ENCODE results near the gene GPR158.

The GPR158 gene

DNA sequence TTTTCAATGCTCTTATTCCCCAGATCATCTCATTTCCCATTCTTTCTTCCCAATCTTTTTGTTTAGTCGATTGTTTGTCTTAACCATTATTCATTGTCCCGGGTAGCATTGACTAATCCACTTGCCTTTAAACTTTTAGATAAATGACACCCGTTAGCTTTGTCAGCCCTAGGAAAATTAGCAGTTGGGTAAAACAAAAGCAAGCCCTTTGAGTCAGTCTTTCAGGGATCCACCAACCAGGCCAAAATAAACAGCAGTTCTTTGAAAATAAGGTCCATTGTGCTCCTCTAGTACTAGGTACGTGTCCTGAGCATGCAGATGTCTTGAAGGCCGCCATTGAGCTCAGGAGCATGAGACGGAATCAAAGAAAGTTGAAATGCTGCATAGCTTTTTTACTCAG, 389.6 kb downstream of the GPR158 start:
- Histone ChIP-seq H3K27me3 (no peaks in the 10 kb centered on the region), H3K36me3 (no peaks in the 10 kb centered on the region), H3K9me3 (no peaks in the 10 kb centered on the region), H3K4me1 (no peaks in the 10 kb centered on the region), H3K4me3 (ENCODE audit: low read depth, low read length) (no peak overlapping the region)
- DNase-seq, result no peak
- TF ChIP-seq, protein P1, sequence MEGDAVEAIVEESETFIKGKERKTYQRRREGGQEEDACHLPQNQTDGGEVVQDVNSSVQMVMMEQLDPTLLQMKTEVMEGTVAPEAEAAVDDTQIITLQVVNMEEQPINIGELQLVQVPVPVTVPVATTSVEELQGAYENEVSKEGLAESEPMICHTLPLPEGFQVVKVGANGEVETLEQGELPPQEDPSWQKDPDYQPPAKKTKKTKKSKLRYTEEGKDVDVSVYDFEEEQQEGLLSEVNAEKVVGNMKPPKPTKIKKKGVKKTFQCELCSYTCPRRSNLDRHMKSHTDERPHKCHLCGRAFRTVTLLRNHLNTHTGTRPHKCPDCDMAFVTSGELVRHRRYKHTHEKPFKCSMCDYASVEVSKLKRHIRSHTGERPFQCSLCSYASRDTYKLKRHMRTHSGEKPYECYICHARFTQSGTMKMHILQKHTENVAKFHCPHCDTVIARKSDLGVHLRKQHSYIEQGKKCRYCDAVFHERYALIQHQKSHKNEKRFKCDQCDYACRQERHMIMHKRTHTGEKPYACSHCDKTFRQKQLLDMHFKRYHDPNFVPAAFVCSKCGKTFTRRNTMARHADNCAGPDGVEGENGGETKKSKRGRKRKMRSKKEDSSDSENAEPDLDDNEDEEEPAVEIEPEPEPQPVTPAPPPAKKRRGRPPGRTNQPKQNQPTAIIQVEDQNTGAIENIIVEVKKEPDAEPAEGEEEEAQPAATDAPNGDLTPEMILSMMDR (IDR thresholded peaks at IDR 0.05; ENCODE audit: low read depth, low read length), result no peak

DNA sequence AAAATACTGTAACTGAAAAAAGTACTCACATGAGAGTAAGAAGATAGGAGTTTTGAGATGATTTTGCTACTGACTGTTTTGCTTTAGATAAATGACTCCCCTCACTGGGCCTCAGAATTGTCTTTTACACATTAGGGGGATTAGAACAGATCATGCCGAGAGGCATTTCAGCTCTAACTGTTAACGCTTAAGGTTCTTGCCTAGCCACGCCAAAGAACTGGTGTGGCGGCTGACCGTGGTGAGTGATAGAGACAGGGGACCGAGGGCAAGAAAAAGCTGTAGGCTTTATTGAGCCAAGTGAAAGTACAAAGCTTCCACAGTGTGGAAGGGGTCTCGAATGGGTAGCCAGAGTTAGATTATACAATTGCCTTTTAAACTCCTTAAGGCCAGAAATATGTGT, 390.8 kb downstream of the GPR158 start:
- Histone ChIP-seq H3K36me3 (no peaks in the 10 kb centered on the region), H3K27me3 (no peaks in the 10 kb centered on the region), H3K9me3 (no peaks in the 10 kb centered on the region), H3K4me3 (ENCODE audit: low read depth, low read length) (no peak overlapping the region), H3K4me1 (no peaks in the 10 kb centered on the region)
- DNase-seq, result no peak
- TF ChIP-seq, protein P1 (IDR thresholded peaks at IDR 0.05; ENCODE audit: low read depth, low read length), result no peak

DNA sequence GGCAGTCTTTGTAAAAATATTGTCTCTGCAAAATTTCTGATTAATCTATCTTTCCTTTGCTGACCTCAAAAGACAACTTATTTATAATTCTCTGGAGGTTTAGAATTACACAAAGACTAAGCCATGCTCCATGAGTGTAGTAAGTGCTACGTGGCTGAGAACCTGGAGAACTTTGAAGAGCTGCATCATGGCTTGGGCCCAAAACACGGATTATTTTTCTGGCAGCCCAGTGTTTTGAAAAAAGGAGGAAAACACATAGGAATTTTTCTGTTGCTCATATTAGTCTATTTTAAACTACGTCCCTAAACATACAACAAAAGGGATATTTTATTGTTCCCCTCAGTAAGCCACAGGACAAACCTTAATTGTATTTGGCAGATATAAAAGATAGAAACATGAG, 398.5 kb downstream of the GPR158 start:
- no peaks in the 10 kb centered on the region for H3K9me3 ChIP-seq

GRCh38 chr10:25575343-25575742, 400.5 kb downstream of the GPR158 start:
- Histone ChIP-seq H3K27me3 (no peaks in the 10 kb centered on the region), H3K4me3 (ENCODE audit: low read depth, low read length) (no peak overlapping the region), H3K9me3 (no peaks in the 10 kb centered on the region), H3K4me1 (no peaks in the 10 kb centered on the region), H3K36me3 (no peaks in the 10 kb centered on the region)
- TF ChIP-seq, protein P1 (IDR thresholded peaks at IDR 0.05; ENCODE audit: low read depth, low read length), result no peak
- no peak for DNase-seq

More for the DNA sequence above, 398.5 kb downstream of the GPR158 start:
- H3K4me3 ChIP-seq (ENCODE audit: low read depth, low read length), result no peak overlapping the region
- no peaks in the 10 kb centered on the region for H3K4me1 ChIP-seq
- TF ChIP-seq, protein P1 (IDR thresholded peaks at IDR 0.05; ENCODE audit: low read depth, low read length), result no peak
- DNase-seq, result no peak
- no peaks in the 10 kb centered on the region for H3K27me3 ChIP-seq
- H3K36me3 ChIP-seq, result no peaks in the 10 kb centered on the region

- no peak for DNase-seq
- no peaks in the 10 kb centered on the region for H3K4me1 ChIP-seq
- H3K4me3 ChIP-seq (ENCODE audit: low read depth, low read length), result no peak overlapping the region
- H3K9me3 ChIP-seq, result no peaks in the 10 kb centered on the region
- H3K27me3 ChIP-seq, result no peaks in the 10 kb centered on the region
- no peaks in the 10 kb centered on the region for H3K36me3 ChIP-seq
- TF ChIP-seq, protein P1 (IDR thresholded peaks at IDR 0.05; ENCODE audit: low read depth, low read length), result no peak
Measured at GRCh38 chr10:25578061-25578460, 403.3 kb downstream of the GPR158 start.

DNA sequence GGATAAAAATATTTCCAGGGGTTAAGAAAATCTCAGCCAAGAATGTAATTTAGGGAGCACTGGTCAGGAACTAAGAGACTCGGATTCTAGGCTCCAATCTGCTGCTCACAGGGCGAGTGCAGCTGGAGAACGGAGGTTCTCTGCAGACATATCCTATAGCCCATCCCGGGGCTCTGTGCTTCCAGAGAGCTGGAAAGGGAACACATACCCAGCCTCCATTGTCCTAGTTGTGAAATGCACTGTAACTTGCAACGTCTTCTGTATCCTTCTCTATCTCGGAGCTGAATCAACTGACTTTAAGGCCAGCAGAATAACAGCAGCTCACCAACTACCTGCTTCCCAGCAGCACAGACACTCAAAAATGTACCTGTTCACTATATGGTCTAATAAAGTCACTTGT, 408.2 kb downstream of the GPR158 start:
- Histone ChIP-seq H3K4me3 (ENCODE audit: low read depth, low read length) (no peak overlapping the region), H3K27me3 (no peaks in the 10 kb centered on the region), H3K36me3 (no peaks in the 10 kb centered on the region), H3K9me3 (no peaks in the 10 kb centered on the region), H3K4me1 (no peaks in the 10 kb centered on the region)
- DNase-seq, result no peak
- TF ChIP-seq, protein P1 (IDR thresholded peaks at IDR 0.05; ENCODE audit: low read depth, low read length), result no peak

Data from BE2C (cell line).